MM.1S (cell line): ENCODE results near the gene ZNF74.

Experiments used
- DNase-seq: peaks from one replicate; pipeline ENCODE4 v3.0.0-alpha.2; 2015
- H2AFZ ChIP-seq: fragments of 300-600 bp; sonication (generic); 2 replicates; pipeline ENCODE4 v1.6.0; 2016; ENCODE audit warnings: antibody characterized with exemption, low read length
- H3F3A ChIP-seq: fragments of 300-600 bp; sonication (generic); 2 replicates; pipeline ENCODE4 v1.6.1; 2016; ENCODE audit warnings: mild to moderate bottlenecking, antibody characterized with exemption, low read length, moderate library complexity, mixed read lengths; ENCODE audit not compliant: insufficient read depth
- H3K27ac ChIP-seq: fragments of 300-600 bp; sonication (generic); 2 replicates; pipeline ENCODE4 v1.5.1; 2016; ENCODE audit warnings: mild to moderate bottlenecking, low read length
- H3K27me3 ChIP-seq: fragments of 300-600 bp; sonication (generic); replicated peaks from 2 replicates; pipeline ENCODE4 v1.6.0; 2016; ENCODE audit warnings: low read length; ENCODE audit not compliant: insufficient read depth
- H3K36me3 ChIP-seq: fragments of 300-600 bp; sonication (generic); replicated peaks from 2 replicates; pipeline ENCODE4 v1.6.1; 2016; ENCODE audit warnings: mild to moderate bottlenecking, low read length, mixed read lengths; ENCODE audit not compliant: insufficient read depth
- H3K4me1 ChIP-seq: fragments of 300-600 bp; sonication (generic); 2 replicates; pipeline ENCODE4 v1.6.1; 2016; ENCODE audit warnings: low read length, mixed read lengths
- H3K4me2 ChIP-seq: fragments of 300-600 bp; sonication (generic); 2 replicates; pipeline ENCODE4 v1.6.0; 2016; ENCODE audit warnings: low read depth, low read length
- H3K4me3 ChIP-seq: fragments of 300-600 bp; sonication (generic); 2 replicates; pipeline ENCODE4 v1.5.1; 2016; ENCODE audit warnings: low read length, mixed read lengths
- H3K79me2 ChIP-seq: fragments of 300-600 bp; sonication (generic); 2 replicates; pipeline ENCODE4 v1.6.1; 2016; ENCODE audit warnings: mixed run types, low read length, mixed read lengths
- H3K9ac ChIP-seq: fragments of 300-600 bp; sonication (generic); 2 replicates; pipeline ENCODE4 v1.6.1; 2016; ENCODE audit warnings: low read length, mixed read lengths
- H3K9me2 ChIP-seq: fragments of 300-600 bp; sonication (generic); replicated peaks from 2 replicates; pipeline ENCODE4 v1.6.1; 2016; ENCODE audit warnings: mild to moderate bottlenecking, low read length, mixed read lengths; ENCODE audit not compliant: insufficient read depth
- H3K9me3 ChIP-seq: fragments of 300-600 bp; sonication (generic); replicated peaks from 2 replicates; pipeline ENCODE4 v1.6.1; 2016; ENCODE audit warnings: mild to moderate bottlenecking, low read length, mixed read lengths; ENCODE audit not compliant: insufficient read depth
- H4K20me1 ChIP-seq: fragments of 300-600 bp; sonication (generic); 2 replicates; pipeline ENCODE4 v1.6.1; 2016; ENCODE audit warnings: mild to moderate bottlenecking, low read length, moderate library complexity, mixed read lengths; ENCODE audit not compliant: insufficient read depth
- CTCF ChIP-seq: fragments of 300-600 bp; sonication (generic); IDR thresholded peaks from 2 replicates; pipeline ENCODE4 v1.5.1; 2016; ENCODE audit warnings: antibody characterized with exemption, low read length, mixed read lengths
- EZH2 ChIP-seq: fragments of 300-600 bp; sonication (generic); optimal IDR thresholded peaks from 2 replicates; pipeline ENCODE3; 2017; ENCODE audit warnings: low read depth, mild to moderate bottlenecking, antibody characterized with exemption, low read length, mixed read lengths
- EZH2phosphoT487 ChIP-seq: fragments of 300-600 bp; sonication (generic); IDR thresholded peaks from 2 replicates; pipeline ENCODE4 v1.6.1; 2018; ENCODE audit warnings: antibody characterized with exemption, low read length

ZNF74 gene

GRCh38 chr22:20386336-20386735 is 7.6 kb upstream of the ZNF74 start:
- H3K9me2 ChIP-seq: no peaks in the 10 kb centered on the region
- H3K79me2 ChIP-seq: no peaks in the 10 kb centered on the region
- H3K27me3 ChIP-seq: no peaks in the 10 kb centered on the region
- H4K20me1 ChIP-seq: no peaks in the 10 kb centered on the region
- 0 out of 2 replicates have a peak, but pooled peaks cover 3% of the 10 kb centered on the region for H3F3A ChIP-seq
- no peaks in the 10 kb centered on the region for H3K9me3 ChIP-seq
- H3K36me3 ChIP-seq: no peaks in the 10 kb centered on the region
- H3K4me3 ChIP-seq: no peak overlapping the region
- H3K27ac ChIP-seq: no peak overlapping the region
- no peak overlapping the region for H3K4me2 ChIP-seq
- H3K9ac ChIP-seq: no peak overlapping the region
- DNase-seq: no peak
- no peak for TF ChIP-seq EZH2phosphoT487
- TF ChIP-seq CTCF: no peak
- TF ChIP-seq EZH2: no peak
- H2AFZ ChIP-seq: no peak overlapping the region
- H3K4me1 ChIP-seq: peaks cover 10% of the 10 kb centered on the region

- H3K4me1 ChIP-seq: peaks cover 10% of the 10 kb centered on the region
- no peak overlapping the region for H2AFZ ChIP-seq
- H3K27me3 ChIP-seq: no peaks in the 10 kb centered on the region
- no peak overlapping the region for H3K4me3 ChIP-seq
- H3K9me2 ChIP-seq: no peaks in the 10 kb centered on the region
- H3K36me3 ChIP-seq: no peaks in the 10 kb centered on the region
- H3K27ac ChIP-seq: no peak overlapping the region
- TF ChIP-seq EZH2phosphoT487 (no peak), EZH2 (no peak), CTCF (no peak)
- H3K9me3 ChIP-seq: no peaks in the 10 kb centered on the region
- no peak for DNase-seq
- 0 out of 2 replicates have a peak, but pooled peaks cover 3% of the 10 kb centered on the region for H3F3A ChIP-seq
- H3K9ac ChIP-seq: no peak overlapping the region
- no peak overlapping the region for H3K4me2 ChIP-seq
- no peaks in the 10 kb centered on the region for H3K79me2 ChIP-seq
- no peaks in the 10 kb centered on the region for H4K20me1 ChIP-seq
Observed at GRCh38 chr22:20386972-20387371, 7.0 kb upstream of the ZNF74 start.

GRCh38 chr22:20388200-20388599 is 5.8 kb upstream of the ZNF74 start:
- H4K20me1 ChIP-seq: no peaks in the 10 kb centered on the region
- H3K79me2 ChIP-seq: no peaks in the 10 kb centered on the region
- peak overlapping the region; percentile 81 for H2AFZ ChIP-seq
- peak overlapping the region; percentile 7; the same call in 1 of the 2 replicates for H3K4me3 ChIP-seq
- DNase-seq: peak; percentile 58
- no peaks in the 10 kb centered on the region for H3K9me3 ChIP-seq
- no peaks in the 10 kb centered on the region for H3K9me2 ChIP-seq
- peak overlapping the region; percentile 83 for H3K4me2 ChIP-seq
- no peak for TF ChIP-seq CTCF
- no peak for TF ChIP-seq EZH2
- no peak for TF ChIP-seq EZH2phosphoT487
- H3K36me3 ChIP-seq: no peaks in the 10 kb centered on the region
- H3K9ac ChIP-seq: peak overlapping the region; percentile 23; the same call in 1 of the 2 replicates
- peaks cover 10% of the 10 kb centered on the region for H3K4me1 ChIP-seq
- 0 out of 2 replicates have a peak, but pooled peaks cover 3% of the 10 kb centered on the region for H3F3A ChIP-seq
- H3K27ac ChIP-seq: peak overlapping the region; percentile 55; the same call in 1 of the 2 replicates
- H3K27me3 ChIP-seq: no peaks in the 10 kb centered on the region
